ENCODE data around the gene ESRRA. TPM values are rescaled to one million over a fixed set of nuclear protein-coding genes. Genes with fewer than 3 reads are reported as not detected.

The ESRRA gene
- total RNA-seq, 6 experiments from 2014 or later = 18.9 to 25.0 (median 21.7) TPM

DNA sequence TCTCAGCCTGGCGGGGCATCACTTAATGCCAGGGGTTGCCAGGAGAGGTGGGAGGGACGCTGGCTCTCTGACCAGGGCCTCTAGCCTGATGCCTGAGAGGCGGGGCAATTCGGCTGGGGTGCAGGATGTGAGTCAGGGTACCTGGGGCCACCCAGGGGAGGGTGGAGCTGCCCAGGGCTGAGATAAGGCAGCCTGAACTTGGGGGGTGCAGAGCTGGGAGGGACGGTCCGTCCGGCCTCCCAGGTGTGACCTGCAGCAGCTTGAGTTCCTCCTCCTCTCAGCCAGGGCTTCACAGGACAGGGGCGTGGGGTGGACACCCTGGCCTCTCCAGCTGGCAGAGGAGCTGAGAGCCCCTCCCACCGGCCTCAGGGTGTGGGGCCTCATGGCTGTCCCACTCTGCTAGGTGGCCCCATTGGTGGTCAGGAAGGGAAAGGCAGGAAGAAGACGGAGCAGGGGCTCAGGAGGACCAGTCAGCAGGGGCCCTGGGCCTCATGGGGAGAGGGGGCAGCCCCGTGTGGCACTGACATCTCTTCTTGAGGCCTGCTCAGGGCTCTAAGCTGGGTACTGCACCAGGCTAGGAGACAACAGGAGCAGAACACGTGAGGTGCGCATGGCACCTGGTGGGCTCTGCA lies 52.7 kb downstream of the ESRRA start:
- TF ChIP-seq, protein P1, sequence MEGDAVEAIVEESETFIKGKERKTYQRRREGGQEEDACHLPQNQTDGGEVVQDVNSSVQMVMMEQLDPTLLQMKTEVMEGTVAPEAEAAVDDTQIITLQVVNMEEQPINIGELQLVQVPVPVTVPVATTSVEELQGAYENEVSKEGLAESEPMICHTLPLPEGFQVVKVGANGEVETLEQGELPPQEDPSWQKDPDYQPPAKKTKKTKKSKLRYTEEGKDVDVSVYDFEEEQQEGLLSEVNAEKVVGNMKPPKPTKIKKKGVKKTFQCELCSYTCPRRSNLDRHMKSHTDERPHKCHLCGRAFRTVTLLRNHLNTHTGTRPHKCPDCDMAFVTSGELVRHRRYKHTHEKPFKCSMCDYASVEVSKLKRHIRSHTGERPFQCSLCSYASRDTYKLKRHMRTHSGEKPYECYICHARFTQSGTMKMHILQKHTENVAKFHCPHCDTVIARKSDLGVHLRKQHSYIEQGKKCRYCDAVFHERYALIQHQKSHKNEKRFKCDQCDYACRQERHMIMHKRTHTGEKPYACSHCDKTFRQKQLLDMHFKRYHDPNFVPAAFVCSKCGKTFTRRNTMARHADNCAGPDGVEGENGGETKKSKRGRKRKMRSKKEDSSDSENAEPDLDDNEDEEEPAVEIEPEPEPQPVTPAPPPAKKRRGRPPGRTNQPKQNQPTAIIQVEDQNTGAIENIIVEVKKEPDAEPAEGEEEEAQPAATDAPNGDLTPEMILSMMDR (IDR thresholded peaks at IDR 0.05) = no peak
- Mint-ChIP-seq H3K4me1 (ENCODE audit: low read depth) (peaks cover 28% of the 10 kb centered on the region), H3K9me3 (no peaks in the 10 kb centered on the region), H3K36me3 (ENCODE audit: low read depth) (peaks cover 3% of the 10 kb centered on the region; the same call in 1 of the 2 replicates), H3K4me3 (peak overlapping the region; percentile 63), H3K27me3 (ENCODE audit: insufficient read depth) (peaks cover 2% of the 10 kb centered on the region; the same call in 1 of the 2 replicates), H3K27ac (peak overlapping the region; percentile 88)
- DNase-seq = no peak

DNA sequence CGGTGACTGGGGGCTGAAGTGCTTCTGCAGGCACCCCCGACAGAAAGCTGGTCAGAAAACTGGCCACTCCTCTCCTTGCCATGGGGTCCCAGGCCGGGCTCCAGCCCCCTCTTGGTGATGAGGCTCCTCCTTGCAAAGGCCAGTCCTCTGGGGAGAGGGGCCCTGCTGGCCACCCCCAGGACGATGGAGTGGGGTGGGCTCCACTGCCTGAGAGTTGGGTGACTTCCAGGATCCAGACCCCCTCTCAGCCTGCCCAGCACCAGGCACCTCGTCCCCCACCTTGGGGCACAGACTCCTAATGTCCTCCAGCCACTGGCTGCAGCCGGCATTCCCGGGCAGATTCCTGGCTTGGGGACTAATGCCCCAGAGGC lies 53.2 kb downstream of the ESRRA start:
- Mint-ChIP-seq H3K4me3 (peak overlapping the region; percentile 63; the same call in 1 of the 2 replicates), H3K27ac (peak overlapping the region; percentile 88)

DNA sequence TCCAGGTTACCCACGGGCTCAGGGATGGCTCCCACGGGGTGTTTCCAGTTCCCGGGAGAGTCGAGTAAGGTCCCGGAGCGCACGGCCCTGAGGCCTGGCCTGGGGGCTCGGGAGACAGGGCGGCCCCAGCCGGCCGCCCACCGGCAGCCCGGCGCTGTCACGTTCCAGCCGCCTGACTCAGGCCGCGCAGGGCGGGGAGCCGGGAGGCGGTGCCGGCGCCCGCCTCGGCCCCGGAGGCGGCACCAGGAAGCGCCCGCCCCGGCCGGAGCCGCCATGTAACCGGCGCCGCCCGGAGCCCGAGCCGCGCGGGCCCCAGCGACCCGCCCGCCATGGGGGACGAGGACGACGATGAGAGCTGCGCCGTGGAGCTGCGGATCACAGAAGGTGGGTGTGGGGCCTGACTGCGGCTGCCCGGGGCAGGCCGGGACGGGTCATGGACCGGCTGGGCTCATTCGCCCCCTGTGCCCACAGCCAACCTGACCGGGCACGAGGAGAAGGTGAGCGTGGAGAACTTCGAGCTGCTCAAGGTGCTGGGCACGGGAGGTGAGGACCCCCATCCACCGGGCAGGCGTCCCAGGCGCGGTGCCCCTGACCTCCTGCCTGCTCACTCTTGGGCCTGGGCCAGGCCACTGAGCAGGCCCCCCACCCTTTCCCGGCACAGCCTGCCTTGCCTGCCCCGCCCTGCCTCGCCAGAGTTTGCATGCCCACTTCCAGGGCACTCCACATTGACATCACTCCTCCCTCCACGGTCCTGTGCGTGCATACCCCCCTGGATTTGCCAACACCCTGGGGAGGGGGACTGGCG lies 53.8 kb downstream of the ESRRA start, which contains the start of gene RPS6KA4:
TSS of gene RPS6KA4 (plus strand) at position 256 of the 805 bp plus-strand sequence. CDS start at position 330, 74 bp downstream.
- Mint-ChIP-seq H3K27me3 (ENCODE audit: insufficient read depth) (peaks cover 2% of the 10 kb centered on the region; the same call in 1 of the 2 replicates), H3K4me1 (ENCODE audit: low read depth) (peaks cover 29% of the 10 kb centered on the region), H3K27ac (peak within 1 kb of the TSS; percentile 88), H3K36me3 (ENCODE audit: low read depth) (peaks cover 11% of the 10 kb centered on the region), H3K9me3 (no peaks in the 10 kb centered on the region), H3K4me3 (peak within 1 kb of the TSS; percentile 92)
- peak; percentile 45 for DNase-seq
- TF ChIP-seq, protein P1 (IDR thresholded peaks at IDR 0.05) = no peak

More for the DNA sequence above, 53.2 kb downstream of the ESRRA start:
- Mint-ChIP-seq H3K27me3 (ENCODE audit: insufficient read depth) (peaks cover 2% of the 10 kb centered on the region; the same call in 1 of the 2 replicates), H3K36me3 (ENCODE audit: low read depth) (peaks cover 8% of the 10 kb centered on the region; the same call in 1 of the 2 replicates), H3K4me1 (ENCODE audit: low read depth) (peaks cover 28% of the 10 kb centered on the region), H3K9me3 (no peaks in the 10 kb centered on the region)
- TF ChIP-seq, protein P1 (IDR thresholded peaks at IDR 0.05) = no peak
- DNase-seq = no peak

DNA sequence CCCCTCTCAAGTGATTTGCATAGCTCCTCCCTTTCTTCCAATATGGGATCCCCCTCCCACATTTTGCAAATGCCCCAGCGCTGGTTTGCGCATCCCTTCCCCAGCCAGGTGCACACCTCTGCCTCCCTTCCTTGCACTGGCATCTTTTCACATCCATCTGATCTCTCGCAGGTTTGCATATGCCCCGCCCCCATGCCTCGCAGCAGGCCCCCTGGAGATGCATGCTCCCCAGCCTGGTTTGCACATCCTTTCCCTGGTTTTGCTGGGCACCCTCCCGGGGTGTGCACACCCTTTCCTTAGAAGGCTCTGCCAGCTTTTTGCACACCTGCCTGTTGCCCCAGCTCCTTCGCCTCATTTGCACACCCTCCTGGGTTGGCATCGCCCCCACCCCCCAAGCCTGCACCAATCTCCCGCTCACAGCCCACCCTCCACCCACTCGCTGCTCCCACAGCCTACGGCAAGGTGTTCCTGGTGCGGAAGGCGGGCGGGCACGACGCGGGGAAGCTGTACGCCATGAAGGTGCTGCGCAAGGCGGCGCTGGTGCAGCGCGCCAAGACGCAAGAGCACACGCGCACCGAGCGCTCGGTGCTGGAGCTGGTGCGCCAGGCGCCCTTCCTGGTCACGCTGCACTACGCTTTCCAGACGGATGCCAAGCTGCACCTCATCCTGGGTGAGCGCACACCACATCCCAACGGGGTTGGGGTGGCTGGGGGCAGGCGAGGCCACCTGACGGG lies 54.6 kb downstream of the ESRRA start:
- Mint-ChIP-seq H3K9me3 (no peaks in the 10 kb centered on the region), H3K27me3 (ENCODE audit: insufficient read depth) (peaks cover 2% of the 10 kb centered on the region; the same call in 1 of the 2 replicates), H3K4me3 (peak overlapping the region; percentile 92), H3K36me3 (ENCODE audit: low read depth) (peaks cover 15% of the 10 kb centered on the region), H3K4me1 (ENCODE audit: low read depth) (peaks cover 33% of the 10 kb centered on the region), H3K27ac (peak overlapping the region; percentile 70)
- no peak for DNase-seq
- TF ChIP-seq, protein P1 (IDR thresholded peaks at IDR 0.05) = no peak

DNA sequence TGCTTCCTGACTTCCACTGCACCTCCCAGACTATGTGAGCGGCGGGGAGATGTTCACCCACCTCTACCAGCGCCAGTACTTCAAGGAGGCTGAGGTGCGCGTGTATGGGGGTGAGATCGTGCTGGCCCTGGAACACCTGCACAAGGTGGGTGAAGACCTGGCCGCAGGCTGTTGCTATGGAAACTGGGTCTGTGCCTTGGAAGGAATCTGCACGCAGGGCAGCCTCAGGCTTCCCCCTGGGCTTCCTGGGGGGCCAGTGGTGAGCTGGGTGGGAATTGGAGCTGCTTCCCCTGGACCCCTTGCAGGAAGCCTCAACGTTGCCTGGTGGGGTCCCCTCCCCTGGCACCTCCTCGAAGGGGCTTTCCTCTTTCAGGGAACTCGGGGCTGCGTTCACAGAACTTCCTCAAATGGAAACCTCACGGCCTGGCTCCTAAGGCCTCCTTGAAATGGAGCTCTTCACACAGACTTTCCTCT lies 55.2 kb downstream of the ESRRA start:
- Mint-ChIP-seq H3K27ac (no peak overlapping the region), H3K4me1 (ENCODE audit: low read depth) (peaks cover 30% of the 10 kb centered on the region), H3K36me3 (ENCODE audit: low read depth) (peaks cover 15% of the 10 kb centered on the region), H3K9me3 (no peaks in the 10 kb centered on the region), H3K4me3 (peak overlapping the region; percentile 92), H3K27me3 (ENCODE audit: insufficient read depth) (peaks cover 2% of the 10 kb centered on the region; the same call in 1 of the 2 replicates)
- TF ChIP-seq, protein P1 (IDR thresholded peaks at IDR 0.05) = no peak
- no peak for DNase-seq
